GM19099 (cell line): Measurements from ENCODE around the gene TBC1D2B.

ENCODE experiments used
- POLR2A ChIP-seq: IDR thresholded peaks from 3 replicates; pipeline ENCODE4 v1.6.1; 2011; ENCODE audit warnings: low read depth; ENCODE audit not compliant: insufficient read length; ENCODE audit errors: extremely low read depth

Gene TBC1D2B

GRCh38 chr15:78001656-78002055 is 75.9 kb downstream of the TBC1D2B start:
- no peak for TF ChIP-seq POLR2A

DNA sequence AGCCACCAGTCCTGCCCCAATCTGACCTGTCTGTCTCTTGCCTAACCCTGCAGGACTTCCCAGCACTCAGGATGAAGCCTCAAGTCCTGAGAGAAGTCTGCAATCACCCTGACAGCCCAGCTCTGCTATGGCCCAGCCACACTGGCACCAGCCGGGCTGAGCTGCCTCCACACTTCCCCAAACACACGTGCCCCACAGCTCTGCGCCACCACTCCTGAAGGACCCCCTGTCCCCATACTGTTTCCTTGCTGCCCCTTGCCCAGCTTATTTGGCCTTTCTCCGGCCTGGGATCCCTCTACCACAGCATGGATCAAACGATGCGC is 76.6 kb downstream of the TBC1D2B start:
- no peak for TF ChIP-seq POLR2A

GRCh38 chr15:78000091-78000926 is 77.2 kb downstream of the TBC1D2B start:
- TF ChIP-seq POLR2A: no peak

DNA sequence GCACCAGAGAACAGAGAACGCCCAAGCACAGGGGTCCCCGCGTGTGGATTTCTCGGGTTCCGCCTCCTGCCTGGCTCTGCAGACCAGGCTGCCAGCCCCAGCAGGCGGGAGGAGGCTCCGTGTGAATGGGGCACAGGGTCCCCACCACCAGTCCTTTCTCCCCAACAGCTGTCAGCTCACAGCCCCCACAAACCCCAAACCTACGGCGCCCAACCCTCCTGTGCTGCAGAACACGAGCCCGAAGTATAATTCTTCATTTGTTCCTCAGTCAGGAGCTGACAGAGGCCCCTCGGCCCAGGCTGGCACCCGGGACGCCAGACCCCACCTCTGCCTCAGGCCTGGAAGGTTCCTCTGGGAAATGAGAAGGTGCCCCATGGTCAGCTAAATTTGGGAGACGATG is 78.0 kb downstream of the TBC1D2B start:
- no peak for TF ChIP-seq POLR2A

DNA sequence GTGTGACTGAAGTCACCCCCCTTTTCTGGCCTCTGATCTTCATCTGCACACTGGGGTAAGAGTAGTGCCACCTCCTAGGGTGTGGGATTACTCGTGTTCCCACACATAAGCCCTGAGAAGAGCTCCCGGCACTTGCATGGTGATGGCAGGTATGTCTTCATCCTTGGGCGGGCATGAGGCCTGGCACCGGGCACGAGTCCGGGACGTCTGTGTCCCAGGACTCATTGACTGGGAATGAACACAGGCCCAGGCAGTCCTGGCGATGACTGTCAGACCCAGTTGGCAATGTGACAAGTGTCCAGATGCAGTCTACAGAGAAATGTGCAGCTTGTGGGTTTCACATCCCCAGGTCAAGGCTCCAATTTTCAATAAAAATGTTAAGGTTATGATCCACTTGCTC is 78.9 kb downstream of the TBC1D2B start:
- no peak for TF ChIP-seq POLR2A

DNA sequence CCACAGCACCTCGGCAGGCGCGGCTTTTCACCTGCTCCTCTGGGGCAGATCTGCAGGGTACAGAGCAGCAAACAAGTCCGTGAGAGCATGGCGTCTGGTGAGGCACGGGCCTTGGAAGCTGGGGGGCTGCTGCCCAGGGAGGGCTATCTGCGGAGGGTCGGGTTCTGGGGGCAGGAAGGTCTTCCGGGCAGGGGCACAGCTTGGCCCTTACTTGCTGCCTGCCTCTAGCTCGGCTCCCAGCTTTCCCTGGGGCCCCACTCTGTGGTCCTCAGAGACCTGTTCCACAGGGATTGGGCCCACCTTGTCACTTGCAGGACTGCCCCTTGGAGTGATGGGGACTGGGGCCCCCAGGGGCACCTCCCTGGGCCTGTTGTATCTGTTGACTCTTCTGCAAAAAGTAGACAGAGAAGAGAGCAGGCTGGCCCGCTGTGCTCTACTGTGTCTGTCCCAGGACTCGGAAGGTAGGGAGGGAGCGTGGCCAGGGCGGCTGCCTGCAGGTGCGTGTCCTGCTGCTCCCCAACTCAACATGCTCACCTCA is 84.1 kb downstream of the TBC1D2B start:
- no peak for TF ChIP-seq POLR2A

DNA sequence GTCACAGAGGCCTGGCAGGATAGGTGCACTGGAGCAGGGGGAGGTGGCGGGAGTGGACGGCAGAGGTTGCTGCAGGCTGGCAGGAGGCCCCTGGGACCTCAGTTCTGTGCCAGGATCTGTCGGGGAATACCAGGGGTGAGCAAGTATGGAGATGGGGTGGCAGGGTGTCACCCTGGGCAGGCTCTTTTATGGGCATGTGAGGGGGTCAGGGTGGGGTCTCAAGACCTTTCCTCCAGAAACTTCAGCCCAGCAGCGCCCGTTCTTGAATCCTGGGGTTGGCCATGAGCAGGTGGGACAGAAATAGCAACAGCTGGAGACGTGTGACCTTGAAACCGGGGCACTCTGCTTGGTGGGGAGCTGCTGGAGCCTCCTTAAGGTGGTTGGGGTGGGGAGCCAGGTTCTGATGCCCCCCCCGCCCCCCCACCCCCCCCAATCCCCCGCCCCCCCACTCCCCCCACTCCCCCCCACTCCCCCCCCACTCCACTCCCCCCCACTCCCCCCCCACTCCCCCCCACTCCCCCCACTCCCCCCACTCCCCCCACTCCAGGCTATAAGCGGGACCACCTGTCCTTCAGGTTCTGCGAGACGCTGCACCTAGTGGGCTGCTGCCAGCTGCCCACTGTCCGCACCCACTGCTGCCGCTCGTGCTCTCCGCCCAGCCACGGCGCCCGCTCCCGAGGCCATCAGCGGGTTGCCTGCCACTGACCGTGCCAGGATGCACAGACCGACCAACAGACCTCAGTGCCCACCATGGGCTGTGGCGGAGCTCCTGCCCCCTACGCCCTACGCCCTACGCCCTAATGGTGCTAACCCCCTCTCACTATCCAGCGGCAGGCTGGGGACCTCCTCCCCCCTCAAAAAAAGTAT is 84.9 kb downstream of the TBC1D2B start:
- TF ChIP-seq POLR2A: no peak

GRCh38 chr15:77991029-77991406 is 86.5 kb downstream of the TBC1D2B start:
- no peak for TF ChIP-seq POLR2A

- TF ChIP-seq POLR2A: no peak
Observed at GRCh38 chr15:77989296-77990143, 88.0 kb downstream of the TBC1D2B start.

DNA sequence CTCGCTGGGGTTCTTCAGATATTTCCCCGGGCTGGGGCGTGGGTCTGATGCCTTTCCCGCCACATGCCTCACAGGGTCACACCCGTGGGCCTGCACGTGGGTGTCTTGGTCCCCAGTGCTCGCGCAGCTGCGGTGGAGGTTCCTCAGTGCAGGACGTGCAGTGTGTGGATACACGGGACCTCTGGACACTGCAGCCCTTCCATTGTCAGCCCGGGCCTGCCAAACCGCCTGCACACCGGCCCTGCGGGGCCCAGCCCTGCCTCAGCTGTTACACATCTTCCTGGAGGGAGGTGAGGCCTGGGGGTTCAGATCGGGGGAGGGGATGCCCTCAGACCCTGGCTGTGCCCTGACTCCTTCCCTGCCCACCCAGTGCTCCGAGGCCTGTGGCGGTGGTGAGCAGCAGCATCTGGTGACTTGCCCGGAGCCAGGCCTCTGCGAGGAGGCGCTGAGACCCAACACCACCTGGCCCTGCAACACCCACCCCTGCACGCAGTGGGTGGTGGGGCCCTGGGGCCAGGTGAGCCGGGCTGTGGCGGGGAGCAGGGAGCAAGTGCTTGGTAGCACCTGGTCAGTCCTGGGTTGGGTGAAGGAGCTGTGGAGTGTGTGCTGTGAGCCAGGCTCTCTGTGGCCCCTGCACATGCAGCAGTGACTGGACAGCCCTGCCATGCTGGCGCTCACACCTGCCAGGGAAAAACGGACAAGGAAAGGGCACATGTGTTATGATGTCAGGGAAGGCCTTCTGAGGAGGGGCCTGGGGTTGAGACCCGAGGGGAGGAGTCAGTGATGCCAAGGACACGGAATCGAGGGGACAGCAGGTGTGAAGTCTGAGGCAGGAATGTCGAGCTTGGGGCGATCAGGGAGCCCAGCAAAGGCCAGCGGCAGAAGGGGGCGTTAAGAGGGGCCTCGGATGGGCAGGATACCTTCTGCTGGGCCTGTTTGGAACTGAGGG is 88.9 kb downstream of the TBC1D2B start:
- no peak for TF ChIP-seq POLR2A

DNA sequence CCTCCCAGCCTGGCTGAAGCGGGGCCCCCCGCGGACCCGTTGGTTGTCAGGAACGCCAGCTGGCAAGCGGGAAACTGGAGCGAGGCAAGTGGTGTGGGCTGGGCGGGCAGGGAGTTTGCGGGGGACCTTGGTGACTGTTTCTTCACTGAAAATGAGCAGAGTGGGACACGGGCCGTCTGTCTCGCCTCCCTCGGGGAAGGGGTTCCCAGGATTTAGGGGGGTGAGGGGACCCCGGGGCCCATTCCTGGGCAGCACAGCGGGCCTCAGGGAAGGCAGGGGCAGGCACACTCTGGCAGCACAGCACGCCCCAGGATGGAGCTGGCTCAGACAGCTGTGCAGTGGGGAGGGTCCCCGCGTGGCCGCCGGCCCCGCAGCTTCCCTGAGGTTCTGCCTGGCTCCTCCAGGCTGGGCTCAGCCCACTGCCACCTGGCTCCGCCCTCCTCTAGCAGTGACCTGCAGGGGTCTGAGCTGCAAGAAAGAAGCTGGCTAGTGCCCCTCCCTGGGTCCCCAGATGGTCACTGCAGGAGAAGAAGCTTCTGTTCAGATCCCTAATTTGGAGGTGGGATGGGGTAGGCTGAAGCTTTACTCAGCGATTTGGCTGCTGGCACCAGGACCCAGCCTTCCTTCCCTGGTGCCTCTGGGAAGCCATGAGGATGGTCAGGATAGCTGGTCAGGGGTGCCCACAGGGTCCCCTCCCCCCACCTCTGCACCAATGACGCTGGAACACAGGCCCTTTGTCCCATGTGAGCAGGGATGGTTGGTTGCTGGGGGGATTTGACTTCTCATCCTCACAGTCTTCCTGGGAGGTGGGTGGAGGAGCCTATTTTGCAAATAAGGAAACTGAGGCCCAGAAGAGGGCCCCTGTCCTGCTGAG is 90.4 kb downstream of the TBC1D2B start:
- no peak for TF ChIP-seq POLR2A

- no peak for TF ChIP-seq POLR2A
Observed at GRCh38 chr15:77985931-77986480, 91.5 kb downstream of the TBC1D2B start.

GRCh38 chr15:77985031-77985930 is 92.2 kb downstream of the TBC1D2B start:
- no peak for TF ChIP-seq POLR2A
